Stimulated activated effector memory CD8-positive, alpha-beta T cell treated with anti-CD3 and anti-CD28 coated beads, Interleukin-12 subunit alpha, Interleukin-12 subunit beta, amount 100 ng/mL, for 72 hours (primary cell): ENCODE measurements around the gene NUP42.

Source experiments
- ATAC-seq: fragments of 150-1000 bp; cut with Tn5 transposase; 2 replicates; pipeline ENCODE4 v1.10.0; 2021
- DNase-seq, 2 donors: peaks; one replicate each; pipeline ENCODE4 v3.0.0; 2021 to 2022; ENCODE audit warnings: low spot score in 2 of 2
- H3K27ac Mint-ChIP-seq: one replicate; pipeline ENCODE4 v1.8.0; 2022; ENCODE audit warnings: mild to moderate bottlenecking, mixed read lengths
- H3K36me3 Mint-ChIP-seq: one replicate; pipeline ENCODE4 v1.8.0; 2022; ENCODE audit warnings: mild to moderate bottlenecking, mixed read lengths
- H3K4me1 Mint-ChIP-seq: one replicate; pipeline ENCODE4 v1.8.0; 2022; ENCODE audit warnings: mixed read lengths
- H3K4me3 Mint-ChIP-seq: one replicate; pipeline ENCODE4 v1.8.0; 2022; ENCODE audit warnings: mild to moderate bottlenecking, mixed read lengths
- H3K9me3 Mint-ChIP-seq: one replicate; pipeline ENCODE4 v1.8.0; 2022; ENCODE audit warnings: mixed read lengths

NUP42 gene

GRCh38 chr7:23181684-23182553 lies at the start of gene NUP42:
NUP42 (plus strand) TSS chr7:23182048; CDS start chr7:23182086, 38 bp downstream.
- Mint-ChIP-seq H3K36me3 (peaks cover 54% of the 10 kb centered on the region), H3K4me3 (peak within 1 kb of the TSS; percentile 91), H3K27ac (peak within 1 kb of the TSS; percentile 98), H3K9me3 (no peaks in the 10 kb centered on the region), H3K4me1 (peaks cover 22% of the 10 kb centered on the region)
- DNase-seq (peak; percentile 94 to 98), ATAC-seq (peak; percentile 98)

- Mint-ChIP-seq H3K4me3 (no peak overlapping the region), H3K36me3 (peaks cover 4% of the 10 kb centered on the region), H3K9me3 (peaks cover 2% of the 10 kb centered on the region), H3K4me1 (no peaks in the 10 kb centered on the region), H3K27ac (no peak overlapping the region)
- no peak for ATAC-seq
- DNase-seq, result no peak
These were observed 48.1 kb upstream of the NUP42 start for GRCh38 chr7:23133797-23134196.

- no peak overlapping the region for H3K4me3 Mint-ChIP-seq
- H3K27ac Mint-ChIP-seq, result no peak overlapping the region
- peaks cover 2% of the 10 kb centered on the region for H3K9me3 Mint-ChIP-seq
- ATAC-seq (no peak), DNase-seq (no peak)
- H3K36me3 Mint-ChIP-seq, result no peaks in the 10 kb centered on the region
- H3K4me1 Mint-ChIP-seq, result no peaks in the 10 kb centered on the region
These were observed 46.1 kb upstream of the NUP42 start for GRCh38 chr7:23135755-23136154.

- Mint-ChIP-seq H3K4me1 (no peaks in the 10 kb centered on the region), H3K27ac (no peak overlapping the region), H3K36me3 (no peaks in the 10 kb centered on the region), H3K4me3 (no peak overlapping the region), H3K9me3 (peaks cover 2% of the 10 kb centered on the region)
- no peak for DNase-seq
- ATAC-seq, result no peak
These were observed 45.6 kb upstream of the NUP42 start for GRCh38 chr7:23136216-23136615.

- Mint-ChIP-seq H3K4me3 (no peak overlapping the region), H3K4me1 (no peaks in the 10 kb centered on the region), H3K36me3 (peaks cover 6% of the 10 kb centered on the region), H3K9me3 (no peaks in the 10 kb centered on the region), H3K27ac (no peak overlapping the region)
- DNase-seq (no peak), ATAC-seq (no peak)
These were observed 24.2 kb upstream of the NUP42 start for GRCh38 chr7:23157679-23158078.

- no peak for DNase-seq
- peaks cover 5% of the 10 kb centered on the region for H3K36me3 Mint-ChIP-seq
- H3K9me3 Mint-ChIP-seq, result no peaks in the 10 kb centered on the region
- ATAC-seq, result no peak
- H3K4me3 Mint-ChIP-seq, result no peak overlapping the region
- H3K4me1 Mint-ChIP-seq, result no peaks in the 10 kb centered on the region
- no peak overlapping the region for H3K27ac Mint-ChIP-seq
These were observed 23.3 kb upstream of the NUP42 start for GRCh38 chr7:23158546-23158945.

GRCh38 chr7:23161482-23161881 lies 20.4 kb upstream of the NUP42 start:
- Mint-ChIP-seq H3K27ac (no peak overlapping the region), H3K4me1 (no peaks in the 10 kb centered on the region), H3K9me3 (no peaks in the 10 kb centered on the region), H3K36me3 (no peaks in the 10 kb centered on the region), H3K4me3 (no peak overlapping the region)
- DNase-seq, result no peak
- ATAC-seq, result no peak

GRCh38 chr7:23164846-23165245 lies 17.0 kb upstream of the NUP42 start:
- Mint-ChIP-seq H3K9me3 (no peaks in the 10 kb centered on the region), H3K36me3 (no peaks in the 10 kb centered on the region), H3K27ac (no peak overlapping the region), H3K4me1 (no peaks in the 10 kb centered on the region), H3K4me3 (no peak overlapping the region)
- no peak for ATAC-seq
- DNase-seq, result no peak

- Mint-ChIP-seq H3K27ac (no peak overlapping the region), H3K4me1 (no peaks in the 10 kb centered on the region), H3K4me3 (no peak overlapping the region), H3K9me3 (no peaks in the 10 kb centered on the region), H3K36me3 (peaks cover under 1% of the 10 kb centered on the region)
- DNase-seq (no peak), ATAC-seq (no peak)
These were observed 16.5 kb upstream of the NUP42 start for GRCh38 chr7:23165316-23165715.

GRCh38 chr7:23167691-23168090 lies 14.2 kb upstream of the NUP42 start:
- H3K4me3 Mint-ChIP-seq, result no peak overlapping the region
- DNase-seq, result no peak
- H3K27ac Mint-ChIP-seq, result no peak overlapping the region
- peaks cover 10% of the 10 kb centered on the region for H3K36me3 Mint-ChIP-seq
- no peaks in the 10 kb centered on the region for H3K9me3 Mint-ChIP-seq
- no peaks in the 10 kb centered on the region for H3K4me1 Mint-ChIP-seq
- no peak for ATAC-seq

- peaks cover 12% of the 10 kb centered on the region for H3K36me3 Mint-ChIP-seq
- H3K9me3 Mint-ChIP-seq, result no peaks in the 10 kb centered on the region
- no peaks in the 10 kb centered on the region for H3K4me1 Mint-ChIP-seq
- H3K27ac Mint-ChIP-seq, result no peak overlapping the region
- no peak for DNase-seq
- H3K4me3 Mint-ChIP-seq, result no peak overlapping the region
- no peak for ATAC-seq
These were observed 13.6 kb upstream of the NUP42 start for GRCh38 chr7:23168111-23168885.

- DNase-seq, result no peak
- ATAC-seq, result no peak
- Mint-ChIP-seq H3K36me3 (peaks cover 15% of the 10 kb centered on the region), H3K9me3 (no peaks in the 10 kb centered on the region), H3K27ac (no peak overlapping the region), H3K4me1 (no peaks in the 10 kb centered on the region), H3K4me3 (no peak overlapping the region)
These were observed 5.9 kb upstream of the NUP42 start for GRCh38 chr7:23175938-23176337.

GRCh38 chr7:23183279-23184012 lies 1.6 kb downstream of the NUP42 start:
- Mint-ChIP-seq H3K4me1 (peaks cover 22% of the 10 kb centered on the region), H3K9me3 (no peaks in the 10 kb centered on the region), H3K4me3 (peak overlapping the region; percentile 91), H3K27ac (peak overlapping the region; percentile 98), H3K36me3 (peaks cover 69% of the 10 kb centered on the region)
- DNase-seq, result no peak
- no peak for ATAC-seq

GRCh38 chr7:23184291-23184690 lies 2.4 kb downstream of the NUP42 start:
- H3K27ac Mint-ChIP-seq, result no peak overlapping the region
- no peak for ATAC-seq
- no peaks in the 10 kb centered on the region for H3K9me3 Mint-ChIP-seq
- H3K36me3 Mint-ChIP-seq, result peaks cover 77% of the 10 kb centered on the region
- H3K4me1 Mint-ChIP-seq, result peaks cover 22% of the 10 kb centered on the region
- peak overlapping the region; percentile 91 for H3K4me3 Mint-ChIP-seq
- DNase-seq, result no peak

GRCh38 chr7:23184709-23185359 lies 3.0 kb downstream of the NUP42 start:
- Mint-ChIP-seq H3K4me3 (no peak overlapping the region), H3K9me3 (no peaks in the 10 kb centered on the region), H3K4me1 (peaks cover 22% of the 10 kb centered on the region), H3K36me3 (peaks cover 83% of the 10 kb centered on the region), H3K27ac (no peak overlapping the region)
- ATAC-seq, result no peak
- no peak for DNase-seq
